T-helper 2 cell treated with Interferon-gamma antibody and Interleukin-4, amounts not matched to agents 100 ng/mL and 5 ng/mL, for 36 hours (primary cell): ENCODE data around the gene PPP1R14D. TPM values are rescaled to one million over a fixed set of nuclear protein-coding genes. Genes with fewer than 3 reads are reported as not detected.

Source experiments
- intact Hi-C: fragments of 100-400 bp; cut with micrococcal nuclease; formaldehyde crosslinking; loops from one replicate; pipeline ENCODE4 v1.15.1; 2023
- total RNA-seq: library from RNA; stranded (reverse); gene quantifications from 2 replicates; pipeline ENCODE4 v1.2.3, GENCODE V29; 2022

The PPP1R14D gene
- total RNA-seq, 1 donor from 2014 or later, result not detected

GRCh38 chr15:40787991-40788390, 40.5 kb downstream of the PPP1R14D start:
- intact Hi-C loops, result no loop called here

- intact Hi-C loops, result no loop called here
Observed at GRCh38 chr15:40787344-40787841, 41.1 kb downstream of the PPP1R14D start.

GRCh38 chr15:40785814-40786213, 42.7 kb downstream of the PPP1R14D start:
- intact Hi-C loops, result no loop called here

- intact Hi-C loops, result no loop called here
Observed at GRCh38 chr15:40785164-40785563, 43.3 kb downstream of the PPP1R14D start.

GRCh38 chr15:40782609-40783227, 45.8 kb downstream of the PPP1R14D start:
- intact Hi-C loops, result loop anchor here (1.0 to 5.0 kb wide), 5 partner anchors 36 to 263 kb away; no protein-coding TSS in a partner anchor

GRCh38 chr15:40776537-40777141, 51.9 kb downstream of the PPP1R14D start:
- intact Hi-C loops, result no loop called here

- intact Hi-C loops, result no loop called here
Observed at GRCh38 chr15:40775740-40776536, 52.6 kb downstream of the PPP1R14D start.

- intact Hi-C loops, result no loop called here
Observed at GRCh38 chr15:40775007-40775406, 53.5 kb downstream of the PPP1R14D start.

GRCh38 chr15:40773902-40774301, 54.6 kb downstream of the PPP1R14D start:
- intact Hi-C loops, result no loop called here

GRCh38 chr15:40773496-40773895, 55.0 kb downstream of the PPP1R14D start:
- intact Hi-C loops, result no loop called here

- intact Hi-C loops, result no loop called here
Observed at GRCh38 chr15:40772014-40772413, 56.5 kb downstream of the PPP1R14D start.

- intact Hi-C loops, result no loop called here
Observed at GRCh38 chr15:40771242-40771641, 57.3 kb downstream of the PPP1R14D start.

- intact Hi-C loops, result no loop called here
Observed at GRCh38 chr15:40770147-40770721, 58.3 kb downstream of the PPP1R14D start.

- intact Hi-C loops, result no loop called here
Observed at GRCh38 chr15:40769274-40770146, 59.0 kb downstream of the PPP1R14D start, which contains the start of gene C15orf62. TSS of gene C15orf62 (plus strand) at chr15:40769980. CDS start at chr15:40770496, 516 bp downstream.

GRCh38 chr15:40768521-40769273, 59.8 kb downstream of the PPP1R14D start:
- intact Hi-C loops, result no loop called here

GRCh38 chr15:40767838-40768500, 60.5 kb downstream of the PPP1R14D start:
- intact Hi-C loops, result no loop called here

- intact Hi-C loops, result no loop called here
Observed at GRCh38 chr15:40766906-40767837, 61.3 kb downstream of the PPP1R14D start.

- intact Hi-C loops, result no loop called here
Observed at GRCh38 chr15:40766194-40766815, 62.2 kb downstream of the PPP1R14D start.
